Left ventricle myocardium inferior (tissue), 1 donor: ENCODE results near the gene CNTNAP2. TPM values are rescaled to one million over a fixed set of nuclear protein-coding genes. Genes with fewer than 3 reads are reported as not detected.
"Not testable (repeated sequence)": the region's sequence is repeated elsewhere in the genome, so short reads cannot be mapped to it uniquely, and the experiment has no call there.

Experiments
- DNase-seq: peaks from one replicate; pipeline ENCODE4 v3.0.0-alpha.2; 2020
- H3K27ac ChIP-seq: fragments of 200-600 bp; replicated peaks from 2 replicates; pipeline ENCODE4 v1.8.0; 2021
- H3K27me3 ChIP-seq: fragments of 200-600 bp; 2 replicates; pipeline ENCODE4 v1.8.0; 2021; ENCODE audit warnings: low read depth
- H3K36me3 ChIP-seq: fragments of 200-600 bp; 2 replicates; pipeline ENCODE4 v1.8.0; 2021
- H3K4me1 ChIP-seq: fragments of 200-600 bp; 2 replicates; pipeline ENCODE4 v1.8.0; 2021
- H3K4me3 ChIP-seq: fragments of 200-600 bp; 2 replicates; pipeline ENCODE4 v1.8.0; 2021; ENCODE audit warnings: mild to moderate bottlenecking, moderate library complexity
- H3K9me3 ChIP-seq: fragments of 200-600 bp; replicated peaks from 2 replicates; pipeline ENCODE4 v1.8.0; 2021
- intact Hi-C: fragments of 100-400 bp; cut with micrococcal nuclease; formaldehyde crosslinking; loops from one replicate; pipeline ENCODE4 v1.11.0; 2022
- total RNA-seq: library from RNA; stranded (reverse); fragmentation: NEBNext Ultra II Directional; extraction: Animal tissue kit (Norgen Biotek cat#: 25700); gene quantifications from one replicate; pipeline ENCODE4 v1.2.1, GENCODE V29; 2021
- TF ChIP-seq, protein P1 (sequence below): fragments of 200-600 bp; IDR thresholded peaks from 2 replicates; pipeline ENCODE4 v1.8.0; 2021; ENCODE audit warnings: antibody characterized with exemption, mild to moderate bottlenecking, borderline replicate concordance
- donor health status: DM: no; HTN: yes; CAD: no; lungs with severe emphysema.

Gene CNTNAP2
- total RNA-seq, 1 donor from 2014 or later = 0.99 TPM

DNA sequence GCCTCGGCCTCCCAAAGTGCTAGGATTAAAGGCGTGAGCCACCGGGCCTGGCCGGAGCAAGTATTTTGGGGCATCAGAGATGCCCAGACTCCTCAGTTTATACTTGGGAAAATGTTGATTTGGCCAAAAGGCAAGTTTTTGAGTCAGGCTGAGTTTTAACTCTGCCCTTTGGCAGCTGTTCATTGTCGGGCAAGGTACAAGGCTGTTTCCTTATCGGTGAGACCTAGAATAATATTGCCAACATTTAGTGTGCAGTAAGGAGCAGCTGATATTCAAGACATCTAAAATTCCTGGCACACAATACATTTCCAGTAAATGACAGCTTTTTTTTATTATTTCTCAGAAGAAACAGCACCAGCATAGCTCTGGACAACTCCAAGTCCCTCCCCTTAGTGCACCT lies 2326.3 kb downstream of the CNTNAP2 start:
- Histone ChIP-seq H3K4me1 (no peaks in the 10 kb centered on the region), H3K36me3 (no peaks in the 10 kb centered on the region), H3K9me3 (peaks cover 28% of the 10 kb centered on the region), H3K4me3 (no peak overlapping the region), H3K27ac (no peak overlapping the region), H3K27me3 (peaks cover 12% of the 10 kb centered on the region)
- intact Hi-C loops = no loop called here
- no peak for DNase-seq
- TF ChIP-seq, protein P1, sequence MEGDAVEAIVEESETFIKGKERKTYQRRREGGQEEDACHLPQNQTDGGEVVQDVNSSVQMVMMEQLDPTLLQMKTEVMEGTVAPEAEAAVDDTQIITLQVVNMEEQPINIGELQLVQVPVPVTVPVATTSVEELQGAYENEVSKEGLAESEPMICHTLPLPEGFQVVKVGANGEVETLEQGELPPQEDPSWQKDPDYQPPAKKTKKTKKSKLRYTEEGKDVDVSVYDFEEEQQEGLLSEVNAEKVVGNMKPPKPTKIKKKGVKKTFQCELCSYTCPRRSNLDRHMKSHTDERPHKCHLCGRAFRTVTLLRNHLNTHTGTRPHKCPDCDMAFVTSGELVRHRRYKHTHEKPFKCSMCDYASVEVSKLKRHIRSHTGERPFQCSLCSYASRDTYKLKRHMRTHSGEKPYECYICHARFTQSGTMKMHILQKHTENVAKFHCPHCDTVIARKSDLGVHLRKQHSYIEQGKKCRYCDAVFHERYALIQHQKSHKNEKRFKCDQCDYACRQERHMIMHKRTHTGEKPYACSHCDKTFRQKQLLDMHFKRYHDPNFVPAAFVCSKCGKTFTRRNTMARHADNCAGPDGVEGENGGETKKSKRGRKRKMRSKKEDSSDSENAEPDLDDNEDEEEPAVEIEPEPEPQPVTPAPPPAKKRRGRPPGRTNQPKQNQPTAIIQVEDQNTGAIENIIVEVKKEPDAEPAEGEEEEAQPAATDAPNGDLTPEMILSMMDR = no peak

DNA sequence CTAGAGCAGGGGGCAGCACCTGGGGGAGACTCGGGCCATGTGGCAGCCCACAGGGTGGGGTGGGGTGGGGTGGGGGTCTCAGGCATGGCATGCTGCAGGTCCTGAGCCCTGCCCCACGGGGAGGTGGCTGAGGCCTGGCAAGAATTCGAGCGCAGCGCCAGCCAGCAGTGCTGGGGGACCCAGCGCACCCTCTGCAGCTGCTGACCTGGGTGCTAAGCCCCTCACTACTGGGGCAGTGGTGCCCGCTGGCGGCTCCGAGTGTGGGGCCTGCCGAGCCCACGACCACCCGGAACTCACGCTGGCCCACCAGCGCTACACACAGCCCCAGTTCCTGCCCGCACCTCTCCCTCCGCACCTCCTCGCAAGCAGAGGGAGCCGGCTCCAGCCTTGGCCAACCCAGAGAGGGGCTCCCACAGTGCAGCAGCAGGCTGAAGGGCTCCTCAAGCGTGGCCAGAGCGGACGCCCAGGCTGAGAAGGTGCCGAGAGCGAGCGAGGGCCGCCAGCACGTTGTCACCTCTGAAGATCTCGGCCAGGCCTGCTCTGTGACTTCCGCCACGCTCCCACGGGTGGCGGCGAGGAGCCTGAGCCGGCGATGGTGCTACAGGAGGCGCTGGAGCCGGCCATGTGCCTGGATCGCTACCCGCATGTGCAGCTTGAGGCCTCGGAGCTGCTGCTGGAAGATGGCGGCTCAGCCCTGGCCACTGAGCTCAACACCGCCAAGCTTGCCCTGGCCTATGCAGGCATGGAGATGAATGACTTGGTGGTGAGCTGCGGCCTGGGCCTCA lies 2328.9 kb downstream of the CNTNAP2 start:
- Histone ChIP-seq H3K4me1 (no peaks in the 10 kb centered on the region), H3K9me3 (peaks cover 24% of the 10 kb centered on the region), H3K4me3 (no peak overlapping the region), H3K27me3 (peaks cover 2% of the 10 kb centered on the region), H3K27ac (no peak overlapping the region), H3K36me3 (no peaks in the 10 kb centered on the region)
- intact Hi-C loops = no loop called here
- no peak for DNase-seq
- TF ChIP-seq, protein P1 = no peak

DNA sequence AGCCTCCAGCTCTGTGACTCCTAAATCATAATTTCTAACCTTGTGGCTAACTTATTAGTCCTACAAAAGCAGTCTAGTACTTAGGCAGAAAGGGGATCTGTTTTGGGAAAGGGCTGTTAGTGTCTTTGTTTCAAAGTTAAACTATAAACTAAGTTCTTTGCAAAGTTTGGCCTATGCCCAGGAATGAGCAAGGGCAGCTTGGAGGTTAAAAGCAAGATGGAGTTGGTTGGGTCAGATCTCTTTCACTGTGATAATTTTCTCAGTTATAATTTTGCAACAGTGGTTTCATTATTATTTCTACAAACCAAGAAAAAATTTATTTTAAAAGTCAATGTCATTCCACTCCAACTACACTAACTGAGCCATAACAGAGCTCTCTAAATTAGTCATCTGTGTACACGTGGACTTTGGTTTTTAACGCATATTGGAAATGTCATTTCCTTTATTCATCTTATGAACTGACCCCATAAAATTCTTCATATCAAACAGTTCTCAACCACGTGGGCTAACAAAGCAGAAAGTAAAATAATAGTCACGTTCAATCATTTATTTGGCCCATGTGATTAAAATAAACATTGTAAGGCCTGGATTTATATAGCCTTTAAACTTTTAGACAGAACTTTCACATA lies 2330.7 kb downstream of the CNTNAP2 start:
- DNase-seq = no peak
- no peak overlapping the region for H3K27ac ChIP-seq
- peaks cover 24% of the 10 kb centered on the region for H3K9me3 ChIP-seq
- H3K27me3 ChIP-seq = no peaks in the 10 kb centered on the region
- TF ChIP-seq, protein P1 = no peak
- H3K36me3 ChIP-seq = no peaks in the 10 kb centered on the region
- H3K4me1 ChIP-seq = no peaks in the 10 kb centered on the region
- intact Hi-C loops = no loop called here
- H3K4me3 ChIP-seq = no peak overlapping the region

DNA sequence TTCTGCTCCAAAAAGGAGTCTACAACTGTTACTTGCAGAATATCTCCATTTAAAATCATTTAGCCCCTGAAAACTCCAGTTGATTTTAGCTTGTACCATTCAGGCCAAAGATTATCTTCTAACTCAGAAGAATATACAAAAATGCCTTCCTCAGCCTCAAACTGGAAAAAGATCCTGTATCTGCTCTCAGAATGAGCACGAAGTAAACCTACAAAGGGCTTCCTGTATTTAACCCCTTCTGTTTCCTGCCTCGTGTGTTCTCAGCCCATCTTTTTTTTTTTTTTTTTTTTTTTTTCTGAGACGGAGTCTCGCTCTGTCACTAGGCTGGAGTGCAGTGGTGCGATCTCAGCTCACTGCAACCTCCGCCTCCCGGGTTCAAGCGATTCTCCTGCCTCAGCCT lies 2334.9 kb downstream of the CNTNAP2 start:
- H3K4me3 ChIP-seq, H3K27ac ChIP-seq, intact Hi-C loops: not testable (repeated sequence)

DNA sequence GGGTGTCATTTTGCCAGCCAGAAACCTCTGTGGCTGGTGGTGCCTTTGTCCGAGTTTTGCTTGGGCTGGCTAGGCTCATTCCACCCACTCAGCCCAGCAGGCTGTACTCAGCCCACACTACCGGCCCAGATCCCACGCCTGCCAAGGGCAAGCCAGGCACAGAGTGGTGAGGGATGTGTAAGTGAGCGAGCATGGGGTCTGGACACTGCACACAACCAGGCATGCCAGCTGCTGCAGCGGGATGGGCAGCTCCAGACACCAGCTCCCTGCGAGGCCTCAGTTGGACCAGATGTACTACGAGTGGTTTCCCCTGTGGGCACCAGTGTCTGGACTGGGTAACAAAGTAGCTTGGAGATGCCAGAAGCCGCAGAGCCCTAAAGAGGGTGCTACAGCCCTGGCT lies 2339.8 kb downstream of the CNTNAP2 start:
- Histone ChIP-seq H3K27ac (no peak overlapping the region), H3K9me3 (no peaks in the 10 kb centered on the region), H3K4me3 (no peak overlapping the region), H3K4me1 (no peaks in the 10 kb centered on the region), H3K36me3 (no peaks in the 10 kb centered on the region), H3K27me3 (peaks cover 24% of the 10 kb centered on the region)
- TF ChIP-seq, protein P1 = no peak
- no peak for DNase-seq
- intact Hi-C loops = no loop called here

More for the DNA sequence above, 2334.9 kb downstream of the CNTNAP2 start:
- H3K4me1 ChIP-seq, H3K36me3 ChIP-seq, H3K9me3 ChIP-seq, DNase-seq: not testable (repeated sequence)
- peaks cover 15% of the 10 kb centered on the region for H3K27me3 ChIP-seq
